DMS 273 (cell line): ENCODE results near the gene PTPRD.
A peak's percentile ranks its signal among the peaks of the same experiment; 100 is the strongest.
"Not testable (repeated sequence)": the region's sequence is repeated elsewhere in the genome, so short reads cannot be mapped to it uniquely, and the experiment has no call there.

Experiments used
- DNase-seq: peaks from one replicate; lab custom pipeline; 2025; ENCODE audit not compliant: unreplicated experiment; lab: John Stamatoyannopoulos, UW

The PTPRD gene

GRCh38 chr9:9091387-9091786 lies 1521.4 kb downstream of the PTPRD start:
- no peak for DNase-seq

- DNase-seq: peak; percentile 1
Measured at GRCh38 chr9:9079473-9079872, 1533.3 kb downstream of the PTPRD start.

GRCh38 chr9:9078301-9078700 lies 1534.5 kb downstream of the PTPRD start:
- DNase-seq: no peak

DNA sequence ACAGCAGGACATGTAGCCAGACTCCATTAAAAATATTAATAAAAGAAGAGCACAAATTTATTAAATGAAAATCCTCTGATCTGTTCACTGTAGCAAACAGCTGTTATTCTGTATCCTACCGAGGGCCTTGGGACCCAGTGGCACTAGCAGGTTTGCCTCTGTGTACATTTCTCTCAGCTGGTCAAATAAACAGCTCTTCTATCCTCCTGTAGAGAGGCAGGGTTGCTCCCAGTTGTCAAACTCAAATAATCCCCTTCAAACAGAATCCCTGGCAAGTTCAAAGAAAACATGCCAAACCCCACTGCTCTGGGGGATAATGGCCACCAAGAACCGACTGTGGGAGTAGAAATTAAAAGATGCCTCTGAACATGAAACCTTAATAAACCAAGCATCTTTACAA lies 1551.2 kb downstream of the PTPRD start:
- DNase-seq: no peak

DNA sequence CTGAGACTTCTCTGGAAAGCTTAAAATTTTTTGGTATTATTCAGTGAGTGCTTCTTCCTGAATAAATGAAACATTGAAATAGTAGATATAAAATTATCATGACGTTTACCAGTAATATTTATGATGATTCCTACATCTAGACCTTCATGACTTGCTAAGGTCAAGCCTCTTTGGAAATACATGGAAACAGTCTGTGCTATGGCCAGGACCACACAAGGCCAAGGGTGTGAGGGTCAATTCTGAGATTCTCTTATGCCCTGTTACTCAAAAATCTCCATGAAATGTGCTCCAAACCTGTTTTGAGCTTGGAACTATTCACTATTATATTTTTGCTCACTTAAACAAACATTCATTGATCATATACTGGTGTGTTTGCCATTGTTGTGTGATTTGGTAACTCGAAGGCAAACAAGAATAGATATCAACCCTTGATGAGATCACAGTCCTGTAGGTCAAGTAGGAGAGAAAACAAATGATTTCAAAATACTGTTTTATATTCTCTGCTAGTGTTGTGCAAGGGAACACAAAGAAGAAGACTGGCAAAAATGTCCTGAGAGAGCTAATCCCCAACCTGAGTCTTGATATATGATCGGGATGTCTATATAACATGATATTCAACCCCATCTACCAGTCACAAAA lies 1558.3 kb downstream of the PTPRD start:
- DNase-seq: no peak

DNA sequence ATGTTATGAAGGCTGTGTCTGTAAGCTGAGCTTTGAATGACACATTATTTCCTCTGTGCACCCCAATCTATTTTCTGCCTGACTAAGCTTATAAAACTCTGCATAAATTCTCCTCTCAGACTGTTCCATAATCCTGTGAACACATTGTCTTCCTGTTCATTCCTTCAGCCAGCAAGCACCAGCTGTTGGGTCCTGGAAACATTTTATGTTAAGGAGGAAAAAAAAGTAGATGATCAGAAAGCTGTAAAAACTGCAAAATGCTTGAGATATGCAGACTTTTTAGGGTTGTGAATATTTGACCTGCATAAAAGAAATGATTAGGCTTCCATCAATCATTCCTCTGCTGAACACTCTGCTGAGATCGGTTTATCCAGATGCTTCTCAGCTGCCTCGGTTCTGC lies 1567.2 kb downstream of the PTPRD start:
- peak; percentile 0 for DNase-seq

DNA sequence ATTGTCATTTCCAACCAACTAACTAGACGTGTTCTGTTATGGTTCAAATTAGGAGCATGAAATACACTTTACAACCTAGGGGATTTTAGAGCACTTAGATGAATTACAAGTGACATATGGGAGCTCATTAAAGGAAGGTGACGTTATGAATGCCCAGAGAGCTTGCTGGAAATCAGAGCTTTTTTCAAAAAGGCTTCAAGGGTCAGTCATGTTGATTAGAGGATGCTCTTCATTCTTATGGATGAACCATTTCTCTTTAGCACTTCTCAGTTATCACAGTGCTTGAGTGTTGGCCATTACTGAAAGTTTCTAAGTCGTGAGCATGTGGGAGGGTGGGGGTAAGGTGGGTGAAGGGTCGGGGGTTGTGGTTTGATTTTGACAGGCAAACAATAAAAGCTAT lies 1567.7 kb downstream of the PTPRD start:
- DNase-seq: no peak

- DNase-seq: not testable (repeated sequence)
Measured at GRCh38 chr9:9043788-9044187, 1569.0 kb downstream of the PTPRD start.

DNA sequence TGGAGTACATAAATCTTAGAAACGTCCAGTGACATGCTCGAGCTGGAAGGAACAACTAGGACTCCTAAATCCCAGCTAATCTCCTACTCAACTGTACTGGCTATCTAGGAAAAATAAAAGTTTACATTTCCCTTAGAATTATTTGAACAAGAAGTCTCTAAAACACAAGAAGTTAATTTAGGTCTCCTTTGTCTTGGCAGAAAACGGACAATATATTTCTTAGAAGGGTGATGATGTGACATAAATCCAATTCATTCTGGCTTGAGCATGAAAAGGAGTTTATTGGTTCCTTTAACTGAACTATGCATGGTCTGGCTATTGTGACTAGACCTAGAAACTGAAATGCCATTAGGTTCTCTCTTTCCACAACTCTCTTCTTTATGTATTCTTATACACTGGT lies 1571.0 kb downstream of the PTPRD start:
- DNase-seq: no peak

- DNase-seq: no peak
Measured at GRCh38 chr9:9033022-9033421, 1579.8 kb downstream of the PTPRD start.

- DNase-seq: no peak
Measured at GRCh38 chr9:9016597-9016996, 1596.2 kb downstream of the PTPRD start.

- peak; percentile 1 for DNase-seq
Measured at GRCh38 chr9:9004810-9005209, 1608.0 kb downstream of the PTPRD start.

DNA sequence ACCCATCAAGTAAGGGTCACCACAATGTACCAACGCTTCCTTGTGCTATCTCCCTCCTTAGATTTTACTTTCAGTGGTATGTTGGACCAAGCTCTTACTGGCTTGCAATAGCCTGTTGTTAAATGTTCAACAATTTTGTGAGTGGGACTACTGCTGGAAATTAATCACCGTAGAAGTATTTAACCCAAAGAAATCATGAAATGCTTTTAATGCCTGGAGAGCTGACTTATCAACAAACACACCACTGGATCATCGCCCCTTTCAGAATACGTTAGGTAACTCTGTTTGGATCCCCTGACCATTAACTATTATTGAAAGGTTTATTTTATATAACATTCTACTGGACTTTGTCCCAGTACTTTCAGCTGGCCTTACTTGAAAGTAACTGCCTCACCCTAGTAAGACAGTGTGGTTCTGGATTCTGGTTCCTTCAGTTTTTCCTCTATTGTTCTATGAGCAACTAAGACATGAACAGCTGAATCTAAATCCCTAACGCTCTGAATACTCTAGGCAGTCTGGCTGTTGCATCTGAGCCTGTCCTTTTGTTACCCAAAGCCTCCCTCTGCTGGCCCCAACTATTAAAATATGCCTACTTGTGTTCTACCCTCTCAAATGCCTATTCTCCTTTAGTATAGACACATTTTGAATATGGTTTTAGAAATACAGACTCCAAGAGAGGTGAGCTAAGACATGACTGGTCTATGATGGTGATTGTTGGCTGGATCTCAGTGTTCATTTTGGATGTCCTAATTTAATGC lies 1609.8 kb downstream of the PTPRD start:
- DNase-seq: peak; percentile 9

DNA sequence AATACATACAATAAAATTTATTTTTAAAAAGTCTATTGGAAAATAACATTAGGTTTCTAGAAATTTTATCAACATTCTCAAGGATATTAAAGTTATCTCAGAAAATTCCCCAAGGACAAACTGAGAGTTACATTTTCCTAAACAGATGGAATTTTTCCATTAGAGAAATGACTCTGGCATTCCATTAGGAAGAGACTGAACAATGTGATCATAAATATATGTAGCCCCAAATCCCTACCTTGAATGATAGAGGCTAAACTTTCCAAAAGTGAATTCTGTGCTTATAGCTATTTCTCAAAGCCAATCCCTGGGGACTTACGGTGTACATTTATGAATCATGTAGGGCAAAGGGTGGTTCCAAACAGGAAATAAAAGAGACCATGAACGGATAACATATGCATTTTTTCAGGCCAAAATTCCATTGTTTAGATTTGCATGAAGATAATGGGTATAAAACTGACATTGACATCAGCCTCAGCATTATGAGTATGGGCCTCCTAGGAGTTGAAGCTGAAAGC lies 1632.2 kb downstream of the PTPRD start:
- DNase-seq: no peak

DNA sequence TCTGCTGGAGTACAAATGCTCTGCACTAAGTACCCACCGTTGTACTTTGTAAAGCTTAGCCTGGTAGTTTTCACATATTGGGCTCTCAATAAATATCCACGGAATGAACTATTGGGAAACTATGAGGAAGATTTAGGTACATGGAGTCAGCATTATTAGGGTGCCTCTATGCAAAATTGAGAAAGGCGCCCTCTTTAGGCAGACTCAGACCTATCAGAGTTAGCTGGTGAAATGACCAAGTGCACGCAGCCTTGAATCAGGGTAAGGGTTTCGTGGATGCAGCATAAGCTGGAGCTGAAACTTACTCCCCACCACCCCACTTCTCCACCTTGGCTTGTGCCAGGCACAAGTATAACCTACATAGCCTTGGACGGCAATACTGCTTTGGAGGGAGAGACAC lies 1634.5 kb downstream of the PTPRD start:
- no peak for DNase-seq

- DNase-seq: not testable (repeated sequence)
Measured at GRCh38 chr9:8968350-8968749, 1644.5 kb downstream of the PTPRD start.

- no peak for DNase-seq
Measured at GRCh38 chr9:8963885-8964284, 1648.9 kb downstream of the PTPRD start.

GRCh38 chr9:8962084-8962483 lies 1650.7 kb downstream of the PTPRD start:
- no peak for DNase-seq

GRCh38 chr9:8961186-8961851 lies 1651.5 kb downstream of the PTPRD start:
- DNase-seq: peak; percentile 71

DNA sequence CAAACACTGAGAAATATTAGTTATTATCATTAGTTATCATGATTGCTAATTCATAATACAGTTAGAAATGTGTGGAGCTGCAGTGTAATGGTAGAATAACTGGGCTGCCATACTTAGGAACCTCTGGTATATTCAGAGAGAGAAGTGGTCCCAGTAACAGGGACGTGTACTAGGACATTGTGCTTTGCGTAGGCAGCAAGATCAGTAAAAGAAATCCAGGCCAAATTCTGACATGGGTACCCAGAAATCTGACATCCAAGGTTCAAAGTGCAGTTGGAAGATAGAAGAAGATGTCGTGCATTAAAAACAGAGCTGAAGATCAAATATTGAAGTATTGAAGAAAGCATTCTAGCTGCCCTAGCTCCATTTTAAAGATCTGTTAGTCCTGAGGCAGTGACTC lies 1652.5 kb downstream of the PTPRD start:
- no peak for DNase-seq

- no peak for DNase-seq
Measured at GRCh38 chr9:8958358-8958757, 1654.4 kb downstream of the PTPRD start.

- no peak for DNase-seq
Measured at GRCh38 chr9:8955315-8955714, 1657.5 kb downstream of the PTPRD start.
